NCI-H2081 (cell line): ENCODE results near the gene CRAT.

Experiments
- DNase-seq, 2 experiments: peaks; one replicate each; lab custom pipeline; 2025; lab: John Stamatoyannopoulos, UW

CRAT gene

GRCh38 chr9:129060991-129061390 lies 49.6 kb downstream of the CRAT start:
- DNase-seq: no peak

DNA sequence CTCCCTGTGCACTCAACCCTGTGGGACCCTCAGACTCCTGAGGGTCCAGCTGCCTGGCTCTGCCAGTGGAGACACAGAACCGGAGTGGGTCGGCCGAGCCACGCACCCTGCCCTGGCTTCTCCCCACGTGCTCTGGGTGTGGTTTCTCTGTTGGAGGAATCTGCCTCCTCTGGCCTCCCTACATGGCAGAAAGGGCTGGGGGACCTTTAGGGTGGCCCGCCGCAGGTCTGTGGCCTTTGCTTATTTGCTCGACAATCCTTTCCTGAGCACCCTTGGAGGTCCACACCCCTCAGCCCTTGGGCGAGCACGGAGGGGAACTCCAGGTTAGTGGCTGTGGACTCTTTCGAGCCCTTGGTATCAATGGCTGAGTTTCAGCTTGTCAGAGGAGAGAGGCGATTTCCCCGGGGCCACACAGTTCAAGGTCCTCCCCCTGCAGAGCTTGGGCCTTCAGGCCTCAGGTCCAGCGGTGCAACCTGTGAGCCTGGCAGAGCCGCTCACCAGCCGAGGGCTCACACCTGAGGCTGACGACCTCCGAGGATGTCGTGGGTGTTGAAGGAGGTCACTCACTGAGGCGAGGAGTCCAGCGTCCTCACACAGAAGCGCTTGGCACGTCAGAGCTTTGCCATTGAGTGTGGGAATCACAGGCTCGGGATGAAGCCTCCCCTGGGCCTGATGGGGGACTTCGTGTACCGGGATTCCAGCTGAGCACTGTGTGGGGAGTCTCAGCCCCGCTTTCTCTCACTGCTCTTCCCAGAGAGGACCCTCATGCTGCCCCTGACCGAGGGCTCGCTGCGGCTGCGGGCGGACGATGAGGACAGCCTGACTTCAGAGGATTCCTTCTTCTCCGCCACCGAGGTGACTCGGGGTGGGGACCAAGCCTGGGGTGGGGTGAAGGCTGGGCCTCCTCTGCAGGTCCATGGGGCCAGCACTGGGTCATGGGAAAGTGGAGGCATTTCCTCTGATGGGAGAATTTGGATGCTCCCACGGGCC lies 50.5 kb downstream of the CRAT start:
- DNase-seq: no peak

GRCh38 chr9:129058965-129059795 lies 51.4 kb downstream of the CRAT start:
- no peak for DNase-seq

- no peak for DNase-seq
Observed at GRCh38 chr9:129054163-129054851, 56.3 kb downstream of the CRAT start.

GRCh38 chr9:129053020-129053419 lies 57.6 kb downstream of the CRAT start:
- no peak for DNase-seq

- peak in 1 of 2 experiments; percentile 25 for DNase-seq
Observed at GRCh38 chr9:129052592-129052991, 58.0 kb downstream of the CRAT start.
